ENCODE data around the gene HOXA10.

The HOXA10 gene

DNA sequence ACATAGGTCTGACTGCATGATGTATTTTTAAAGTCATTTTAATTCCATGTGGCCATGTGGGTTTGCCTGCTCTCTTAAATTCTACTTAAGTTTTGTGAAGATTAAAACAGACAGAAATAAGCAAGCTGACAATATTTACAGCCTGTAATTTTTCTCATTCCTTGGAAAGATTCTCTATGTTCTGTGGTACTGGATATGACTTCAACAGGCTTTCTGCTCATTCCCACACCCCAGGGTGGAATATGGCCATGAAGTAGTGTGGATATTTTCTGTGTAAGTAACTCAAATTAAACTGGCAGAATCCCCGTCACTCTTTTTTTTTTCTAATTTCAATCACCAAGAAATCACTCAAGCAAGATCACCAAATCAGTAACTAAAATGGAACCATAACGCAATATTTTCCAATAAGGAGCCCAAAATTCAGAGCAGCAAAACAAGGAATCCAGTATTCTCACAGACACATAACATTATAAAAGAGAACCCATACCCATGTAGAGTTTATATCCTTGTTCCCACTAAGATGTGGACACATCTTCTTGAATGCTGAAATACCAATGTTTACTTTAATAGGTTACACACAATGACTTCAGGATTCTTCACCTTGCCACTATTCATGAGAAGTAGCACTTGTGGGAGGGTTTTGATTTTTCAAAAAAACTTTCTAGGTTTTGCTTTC is 36.3 kb downstream of the HOXA10 start:
- no peak overlapping the region for H3K4me3 ChIP-seq (replicated peaks; ENCODE audit: low read depth, low read length)
- TF ChIP-seq, protein P1, sequence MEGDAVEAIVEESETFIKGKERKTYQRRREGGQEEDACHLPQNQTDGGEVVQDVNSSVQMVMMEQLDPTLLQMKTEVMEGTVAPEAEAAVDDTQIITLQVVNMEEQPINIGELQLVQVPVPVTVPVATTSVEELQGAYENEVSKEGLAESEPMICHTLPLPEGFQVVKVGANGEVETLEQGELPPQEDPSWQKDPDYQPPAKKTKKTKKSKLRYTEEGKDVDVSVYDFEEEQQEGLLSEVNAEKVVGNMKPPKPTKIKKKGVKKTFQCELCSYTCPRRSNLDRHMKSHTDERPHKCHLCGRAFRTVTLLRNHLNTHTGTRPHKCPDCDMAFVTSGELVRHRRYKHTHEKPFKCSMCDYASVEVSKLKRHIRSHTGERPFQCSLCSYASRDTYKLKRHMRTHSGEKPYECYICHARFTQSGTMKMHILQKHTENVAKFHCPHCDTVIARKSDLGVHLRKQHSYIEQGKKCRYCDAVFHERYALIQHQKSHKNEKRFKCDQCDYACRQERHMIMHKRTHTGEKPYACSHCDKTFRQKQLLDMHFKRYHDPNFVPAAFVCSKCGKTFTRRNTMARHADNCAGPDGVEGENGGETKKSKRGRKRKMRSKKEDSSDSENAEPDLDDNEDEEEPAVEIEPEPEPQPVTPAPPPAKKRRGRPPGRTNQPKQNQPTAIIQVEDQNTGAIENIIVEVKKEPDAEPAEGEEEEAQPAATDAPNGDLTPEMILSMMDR (IDR thresholded peaks at IDR 0.05; ENCODE audit: low read length, missing control alignments) = no peak
- no peak for DNase-seq (ENCODE audit: low read depth)

DNA sequence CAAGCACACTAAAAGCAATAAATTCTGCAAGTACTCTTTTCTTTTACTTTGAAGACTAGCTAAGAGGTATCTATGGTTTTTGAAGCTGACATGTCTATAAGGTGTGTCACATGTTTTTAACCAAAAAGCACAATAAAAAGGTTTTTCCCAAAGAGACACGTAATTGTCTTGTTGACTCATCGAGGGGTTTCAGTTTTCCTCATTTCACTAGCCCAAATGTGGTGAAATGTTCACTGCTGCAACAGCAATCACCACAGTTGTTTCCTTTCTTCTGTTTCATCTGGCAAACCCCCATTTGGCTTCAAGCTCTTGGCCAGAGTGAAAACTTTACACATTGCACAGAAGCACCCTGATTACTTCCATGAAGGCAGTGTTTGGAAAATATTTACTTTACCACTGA is 39.7 kb downstream of the HOXA10 start:
- TF ChIP-seq, protein P1 (IDR thresholded peaks at IDR 0.05; ENCODE audit: low read length, missing control alignments) = no peak
- DNase-seq (ENCODE audit: low read depth) = peak; percentile 64
- H3K4me3 ChIP-seq (replicated peaks; ENCODE audit: low read depth, low read length) = no peak overlapping the region

DNA sequence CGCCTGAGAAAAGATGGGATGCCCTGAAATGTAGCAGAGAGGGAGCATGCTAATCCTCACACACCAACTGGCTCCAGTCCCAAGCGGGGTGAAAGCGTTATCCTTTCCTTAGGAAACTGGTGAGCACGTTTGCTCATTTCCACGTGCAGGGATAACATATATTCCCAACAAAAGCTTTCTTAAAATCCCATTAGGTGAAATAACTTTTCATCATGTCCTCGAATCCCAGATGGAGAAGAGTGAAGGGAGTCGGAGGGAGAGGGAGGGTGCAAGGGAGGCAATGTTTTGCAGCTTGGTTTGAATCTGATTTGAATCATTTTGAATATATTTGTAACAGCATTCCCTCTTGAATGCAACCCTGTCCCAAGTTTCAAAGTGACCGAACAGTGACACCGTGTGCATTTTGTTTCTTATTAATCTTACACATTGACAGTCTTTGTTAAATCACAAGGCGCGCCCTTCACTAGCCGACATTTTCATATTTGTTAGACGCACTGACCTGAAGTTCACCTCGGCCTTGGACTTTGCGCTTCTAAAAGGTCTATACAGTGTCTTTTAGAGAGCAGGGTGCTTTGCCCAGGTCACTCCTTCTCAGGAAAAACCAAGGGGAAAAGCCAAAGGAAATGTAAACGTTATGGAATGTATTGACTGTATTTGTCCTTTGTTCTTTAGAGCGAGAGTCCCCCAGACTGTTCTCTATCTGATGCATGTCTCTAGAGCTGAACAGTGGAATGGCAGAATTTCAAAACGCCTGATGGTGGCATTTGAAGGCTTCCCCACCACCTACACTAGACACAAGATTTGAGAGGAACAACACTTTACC is 40.5 kb downstream of the HOXA10 start:
- no peak for DNase-seq (ENCODE audit: low read depth)

DNA sequence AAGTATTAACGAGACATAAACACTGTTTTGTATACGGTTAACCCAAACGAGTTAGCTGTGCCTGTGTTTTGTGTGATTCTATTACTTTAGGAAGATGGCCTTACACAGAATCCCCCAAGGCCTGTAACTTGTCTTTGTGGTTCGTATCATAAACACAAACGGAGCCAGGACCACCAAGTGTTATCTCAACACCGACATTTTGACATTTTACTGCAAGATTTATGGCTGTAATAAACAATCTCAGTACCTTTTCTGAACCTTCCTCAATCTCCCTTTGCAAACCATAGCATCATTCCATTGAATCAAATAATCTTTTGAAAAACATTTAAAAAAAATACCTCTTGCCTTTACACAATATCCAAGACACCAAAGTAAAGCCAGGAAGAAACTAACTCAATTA is 41.1 kb downstream of the HOXA10 start:
- no peak for DNase-seq (ENCODE audit: low read depth)
- H3K4me3 ChIP-seq (replicated peaks; ENCODE audit: low read depth, low read length) = no peak overlapping the region
- TF ChIP-seq, protein P1 (IDR thresholded peaks at IDR 0.05; ENCODE audit: low read length, missing control alignments) = no peak

More for the DNA sequence above, 40.5 kb downstream of the HOXA10 start:
- no peak overlapping the region for H3K4me3 ChIP-seq (replicated peaks; ENCODE audit: low read depth, low read length)
- TF ChIP-seq, protein P1 (IDR thresholded peaks at IDR 0.05; ENCODE audit: low read length, missing control alignments) = no peak

DNA sequence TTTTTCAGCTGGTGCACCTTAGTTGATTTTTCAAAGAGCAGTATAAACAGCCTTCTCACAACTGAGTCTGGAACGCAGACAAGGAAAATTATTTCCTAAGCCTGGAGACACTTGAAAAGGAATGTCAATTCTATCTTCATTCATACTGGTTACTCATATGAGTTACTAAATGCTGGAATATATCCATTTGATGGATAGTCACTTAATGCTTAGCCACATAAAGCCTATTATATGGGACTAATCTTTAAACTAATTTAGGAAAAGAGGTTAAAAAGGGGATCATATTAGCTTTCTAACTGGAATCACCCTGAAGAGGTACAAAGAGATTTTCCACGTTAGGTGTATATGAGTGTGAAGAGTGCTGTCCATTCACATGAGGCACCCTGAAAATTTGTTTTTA is 41.9 kb downstream of the HOXA10 start:
- TF ChIP-seq, protein P1 (IDR thresholded peaks at IDR 0.05; ENCODE audit: low read length, missing control alignments) = no peak
- no peak for DNase-seq (ENCODE audit: low read depth)
- H3K4me3 ChIP-seq (replicated peaks; ENCODE audit: low read depth, low read length) = no peak overlapping the region

DNA sequence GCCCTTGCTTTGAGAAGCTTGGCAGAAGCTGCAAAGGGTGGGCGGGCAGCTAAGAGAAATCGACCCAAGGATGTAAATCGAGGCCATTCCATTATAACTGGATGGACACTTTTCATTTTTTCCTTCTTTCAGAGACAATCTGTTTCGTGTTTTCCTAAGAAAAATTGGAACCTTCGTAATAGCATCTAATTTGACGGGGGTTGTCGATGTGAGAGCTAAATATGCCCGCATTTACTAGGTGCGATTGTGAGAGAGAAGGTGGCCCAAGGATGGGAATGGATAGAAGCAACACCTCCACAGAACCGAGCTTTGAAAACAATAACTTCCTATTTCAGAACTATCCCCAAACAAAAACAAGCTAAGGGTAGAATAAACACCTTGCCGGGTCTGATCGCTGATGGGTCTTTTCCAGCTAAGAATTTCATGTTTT is 42.7 kb downstream of the HOXA10 start:
- TF ChIP-seq, protein P1 (IDR thresholded peaks at IDR 0.05; ENCODE audit: low read length, missing control alignments) = no peak
- H3K4me3 ChIP-seq (replicated peaks; ENCODE audit: low read depth, low read length) = no peak overlapping the region
- DNase-seq (ENCODE audit: low read depth) = no peak

Data from fibroblast of pulmonary artery (primary cell).